Stimulated activated CD4-positive, alpha-beta T cell treated with anti-CD3 and anti-CD28 coated beads, TNF-alpha, amount 100 ng/mL, for 24 hours (primary cell): ENCODE results near the gene CD248.

Experiments
- DNase-seq, 3 experiments: peaks; one replicate each; pipeline ENCODE4 v3.0.0-alpha.2; 2020; ENCODE audit warnings: low read depth in 3 of 3

Gene CD248

GRCh38 chr11:66340596-66341501 lies 24.0 kb upstream of the CD248 start:
- no peak for DNase-seq

GRCh38 chr11:66339686-66340483 lies 23.0 kb upstream of the CD248 start:
- no peak for DNase-seq

GRCh38 chr11:66339162-66339675 lies 22.4 kb upstream of the CD248 start:
- DNase-seq: no peak

- no peak for DNase-seq
Measured at GRCh38 chr11:66338276-66339161, 21.7 kb upstream of the CD248 start.

GRCh38 chr11:66337103-66337899 lies 20.5 kb upstream of the CD248 start:
- DNase-seq: no peak

GRCh38 chr11:66336234-66337102 lies 19.6 kb upstream of the CD248 start, which contains the start of gene RIN1:
RIN1 (minus strand) TSS chr11:66336434; CDS start chr11:66336402, 32 bp downstream.
- DNase-seq: peak in 2 of 3 experiments; percentile 18 to 62

GRCh38 chr11:66335531-66336233 lies 18.8 kb upstream of the CD248 start:
- DNase-seq: no peak

- no peak for DNase-seq
Measured at GRCh38 chr11:66334605-66335442, 18.0 kb upstream of the CD248 start.

- no peak for DNase-seq
Measured at GRCh38 chr11:66333896-66334604, 17.2 kb upstream of the CD248 start.

- DNase-seq: no peak
Measured at GRCh38 chr11:66333220-66333877, 16.5 kb upstream of the CD248 start.

- no peak for DNase-seq
Measured at GRCh38 chr11:66332371-66333219, 15.8 kb upstream of the CD248 start.

- DNase-seq: no peak
Measured at GRCh38 chr11:66331542-66332370, 14.9 kb upstream of the CD248 start.

- no peak for DNase-seq
Measured at GRCh38 chr11:66330931-66331330, 14.1 kb upstream of the CD248 start.

GRCh38 chr11:66329165-66329673 lies 12.4 kb upstream of the CD248 start:
- no peak for DNase-seq
